DMS 273 (cell line): ENCODE results near the gene SPEM2.

ENCODE experiments used
- DNase-seq: peaks from one replicate; lab custom pipeline; 2025; ENCODE audit not compliant: unreplicated experiment; lab: John Stamatoyannopoulos, UW

SPEM2 gene

DNA sequence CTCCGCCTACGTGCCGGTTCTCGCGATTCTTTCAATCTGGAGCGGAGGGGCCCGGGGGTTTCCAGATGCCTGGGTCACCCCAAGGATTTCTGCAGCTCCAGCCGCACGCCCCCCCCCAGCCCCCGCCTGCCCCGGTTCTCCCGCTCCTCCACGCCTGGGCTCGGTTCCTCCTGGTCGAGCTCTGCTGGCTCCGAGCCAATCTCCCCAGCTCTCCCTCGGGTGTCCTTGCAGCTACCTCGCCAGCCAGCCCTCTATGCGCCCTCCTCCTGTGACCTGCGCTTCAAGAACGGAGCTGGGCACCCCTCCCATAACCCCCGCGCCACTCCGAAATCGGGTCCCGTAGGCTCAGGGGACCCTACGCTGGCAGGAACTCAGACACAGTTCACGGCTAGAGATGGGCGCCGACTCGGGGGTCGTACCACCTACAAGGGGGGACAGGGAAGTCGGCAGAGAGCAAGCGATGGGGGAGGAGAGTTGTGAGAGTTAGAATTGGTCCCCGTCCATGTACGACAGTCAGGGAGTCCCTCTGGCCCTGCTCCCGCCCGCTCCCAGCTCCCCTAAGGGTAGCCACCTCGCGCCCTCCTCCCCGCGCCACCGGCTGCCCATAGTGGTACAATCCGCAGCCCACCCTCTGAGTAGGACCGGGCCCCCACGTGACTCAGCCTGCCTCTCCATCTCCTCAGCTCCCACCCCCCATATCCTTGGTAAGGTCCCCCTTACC, 14.9 kb downstream of the SPEM2 start:
- peak; percentile 78 for DNase-seq

DNA sequence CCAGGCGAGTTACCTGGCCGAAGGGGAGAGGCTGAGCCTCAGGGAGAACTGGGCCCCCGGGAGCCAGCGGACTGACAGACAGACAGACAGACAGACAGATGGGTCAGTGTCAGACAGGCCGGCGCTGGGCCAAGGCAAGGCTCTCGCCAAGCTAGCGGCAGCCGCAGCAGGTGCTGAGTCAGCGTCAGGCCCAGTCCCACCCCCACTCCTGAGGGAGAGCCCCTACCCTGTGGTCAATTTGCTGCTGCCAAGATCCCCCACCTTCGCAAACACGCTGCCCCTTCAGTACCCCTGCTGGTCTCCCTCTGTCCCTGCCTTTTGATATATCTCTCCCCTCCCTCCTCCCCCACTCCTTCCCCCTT, 15.4 kb downstream of the SPEM2 start:
- DNase-seq = peak; percentile 78

DNA sequence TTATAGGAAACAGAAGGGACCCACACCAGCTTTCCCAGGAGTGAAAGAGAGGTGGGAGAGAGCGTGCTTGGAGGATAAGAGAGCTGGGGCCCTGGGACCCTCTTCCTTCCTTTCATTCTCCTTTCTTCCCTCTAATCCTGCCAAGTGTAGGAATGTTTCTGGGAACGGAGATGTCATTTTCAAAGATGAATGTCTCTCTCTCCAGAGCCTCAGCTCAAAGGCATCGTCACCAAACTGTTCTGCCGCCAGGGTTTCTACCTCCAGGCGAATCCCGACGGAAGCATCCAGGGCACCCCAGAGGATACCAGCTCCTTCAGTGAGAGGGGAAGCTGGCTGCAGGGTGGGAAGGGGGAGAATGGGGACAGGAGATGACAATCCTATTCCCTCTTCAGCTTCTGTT, 15.8 kb downstream of the SPEM2 start:
- DNase-seq = peak; percentile 47

DNA sequence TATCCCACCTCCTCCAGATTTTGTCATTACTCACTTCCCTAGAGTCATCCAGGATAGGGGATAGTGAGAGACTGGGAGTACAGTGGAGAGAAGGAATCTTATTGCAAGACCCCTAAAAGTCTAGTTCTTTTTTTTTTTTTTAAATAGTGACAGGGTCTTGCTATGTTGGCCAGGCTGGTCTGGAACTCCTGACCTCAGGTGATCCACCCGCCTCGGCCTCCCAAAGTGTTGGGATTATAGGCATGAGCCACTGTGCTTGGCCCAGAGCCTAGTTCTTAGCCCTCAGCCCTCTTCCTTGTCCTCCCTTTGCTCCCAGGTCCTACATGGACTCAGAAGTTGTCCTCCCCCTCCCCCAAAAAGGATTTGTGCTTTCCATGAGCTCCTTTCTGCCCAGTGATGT, 16.7 kb downstream of the SPEM2 start:
- no peak for DNase-seq

DNA sequence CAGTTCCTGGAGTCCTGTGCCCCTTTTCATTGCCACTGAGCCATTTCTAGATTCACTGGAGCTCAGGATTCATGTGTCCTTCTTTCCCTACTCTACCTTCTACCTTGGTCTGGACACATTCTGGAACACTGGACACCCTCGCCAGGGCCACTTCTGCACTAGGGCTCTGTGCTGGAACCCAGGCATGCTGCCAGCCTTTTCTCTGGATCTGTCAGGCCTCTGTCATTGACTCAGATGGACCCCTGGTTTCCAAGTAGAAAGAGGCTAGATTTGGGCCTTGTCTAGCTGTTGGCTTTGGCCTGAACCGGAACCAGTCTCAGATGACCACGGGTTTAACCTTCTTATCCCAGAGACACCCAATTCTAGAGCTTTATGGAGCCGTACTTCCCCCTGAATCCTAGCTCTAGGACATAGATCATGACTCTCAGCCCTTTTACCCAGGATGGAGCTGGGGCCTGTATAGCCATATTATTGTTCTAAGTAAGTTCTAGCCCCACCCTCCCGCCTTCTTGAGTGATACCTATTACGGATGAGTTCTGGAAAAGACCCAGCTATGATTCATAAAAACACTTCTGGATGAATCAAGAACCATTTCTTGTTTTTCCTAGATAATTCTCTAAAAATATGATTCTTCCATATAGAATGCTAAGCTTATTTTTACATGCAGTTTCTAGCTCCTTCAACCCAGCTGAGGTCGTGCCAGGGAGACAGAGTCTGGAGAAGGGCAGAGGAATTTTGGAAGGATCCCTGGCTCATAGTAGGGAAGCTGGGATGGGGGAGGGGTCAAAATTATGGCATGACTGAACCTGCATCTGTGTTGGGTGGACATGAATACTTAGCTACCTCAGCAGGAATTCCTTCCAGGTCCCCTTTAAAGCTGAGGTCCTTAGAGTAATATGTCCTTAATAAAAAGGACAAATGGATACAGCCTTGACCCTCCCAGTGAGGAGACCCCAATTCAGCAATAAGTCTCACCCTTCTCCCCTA, 18.4 kb downstream of the SPEM2 start:
- no peak for DNase-seq

DNA sequence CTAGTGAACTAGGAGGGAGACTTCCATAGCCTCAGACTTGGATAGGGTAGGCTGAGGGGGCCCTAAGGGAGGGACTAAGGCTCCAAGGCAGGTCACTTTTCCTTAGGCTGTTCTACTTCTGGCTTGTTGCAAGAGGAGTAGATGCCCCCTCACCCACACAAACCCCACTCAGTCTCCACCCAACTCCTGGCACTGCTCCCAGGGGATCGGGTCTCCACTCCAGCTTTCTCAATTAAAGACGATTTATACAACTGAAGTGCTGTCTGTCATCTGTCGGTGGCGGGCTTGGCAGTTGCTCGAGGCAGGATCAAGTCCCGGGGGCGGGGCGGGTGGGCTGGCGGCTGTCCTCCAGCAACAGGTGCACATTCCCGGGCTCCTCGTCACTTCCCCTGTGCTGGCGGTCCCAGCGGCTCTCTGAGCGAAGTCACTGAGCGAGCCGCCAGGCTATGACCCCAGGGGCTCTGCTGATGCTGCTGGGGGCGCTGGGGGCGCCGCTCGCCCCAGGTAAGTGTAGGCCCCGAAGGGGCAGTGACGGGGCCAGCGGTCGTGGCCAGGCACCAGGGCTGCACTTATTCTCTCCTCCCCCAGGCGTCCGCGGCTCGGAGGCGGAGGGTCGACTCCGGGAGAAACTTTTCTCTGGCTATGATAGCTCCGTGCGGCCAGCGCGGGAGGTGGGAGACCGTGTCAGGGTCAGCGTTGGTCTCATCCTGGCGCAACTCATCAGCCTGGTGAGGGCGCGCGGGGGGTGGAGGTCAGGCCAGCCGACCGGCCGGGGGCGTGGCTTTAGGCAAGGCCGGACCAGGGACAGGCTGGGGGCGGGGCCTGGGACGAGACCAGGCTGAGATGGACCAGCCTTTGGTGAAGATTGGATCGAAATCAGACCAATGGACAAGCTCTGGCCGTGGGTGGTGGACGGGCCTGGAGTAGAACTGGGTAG, 19.5 kb downstream of the SPEM2 start, which contains the start of gene CHRNB1:
Gene CHRNB1 (plus strand): TSS at position 380 of the 937 bp plus-strand sequence. CDS start 67 bp downstream, at position 447.
- peak; percentile 49 for DNase-seq

DNA sequence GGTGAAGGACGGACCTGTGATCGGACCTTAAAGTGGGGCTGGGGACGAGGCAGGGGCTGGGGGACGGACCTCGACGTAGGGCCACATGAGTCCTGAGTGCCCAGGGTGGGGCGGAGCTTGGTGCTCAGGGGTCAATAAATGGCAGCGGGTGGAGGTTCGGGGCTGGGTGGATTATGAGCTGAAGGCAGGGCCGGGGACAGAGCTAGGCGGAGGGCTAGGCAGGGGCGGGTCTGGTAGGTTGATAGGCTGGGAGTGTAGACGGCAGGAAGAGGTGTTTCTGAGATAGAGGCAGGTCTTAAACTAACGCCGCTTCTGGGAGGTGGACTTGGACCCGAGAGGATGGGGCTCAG, 20.2 kb downstream of the SPEM2 start:
- DNase-seq = no peak

DNA sequence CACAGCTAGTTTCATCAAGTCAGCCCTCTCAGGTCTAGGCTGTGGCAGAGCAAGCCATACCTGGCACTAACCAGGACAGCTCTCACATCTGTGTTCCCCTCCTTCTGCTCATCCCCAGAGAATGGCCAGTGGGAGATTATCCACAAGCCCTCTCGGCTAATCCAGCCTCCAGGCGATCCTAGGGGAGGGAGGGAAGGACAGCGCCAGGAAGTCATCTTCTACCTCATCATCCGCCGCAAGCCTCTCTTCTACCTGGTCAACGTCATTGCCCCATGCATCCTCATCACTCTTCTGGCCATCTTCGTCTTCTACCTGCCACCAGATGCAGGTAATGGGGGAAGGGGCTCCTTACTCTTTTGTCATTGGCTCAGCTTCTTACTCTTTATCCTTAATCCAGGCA, 23.0 kb downstream of the SPEM2 start:
- DNase-seq = no peak

DNA sequence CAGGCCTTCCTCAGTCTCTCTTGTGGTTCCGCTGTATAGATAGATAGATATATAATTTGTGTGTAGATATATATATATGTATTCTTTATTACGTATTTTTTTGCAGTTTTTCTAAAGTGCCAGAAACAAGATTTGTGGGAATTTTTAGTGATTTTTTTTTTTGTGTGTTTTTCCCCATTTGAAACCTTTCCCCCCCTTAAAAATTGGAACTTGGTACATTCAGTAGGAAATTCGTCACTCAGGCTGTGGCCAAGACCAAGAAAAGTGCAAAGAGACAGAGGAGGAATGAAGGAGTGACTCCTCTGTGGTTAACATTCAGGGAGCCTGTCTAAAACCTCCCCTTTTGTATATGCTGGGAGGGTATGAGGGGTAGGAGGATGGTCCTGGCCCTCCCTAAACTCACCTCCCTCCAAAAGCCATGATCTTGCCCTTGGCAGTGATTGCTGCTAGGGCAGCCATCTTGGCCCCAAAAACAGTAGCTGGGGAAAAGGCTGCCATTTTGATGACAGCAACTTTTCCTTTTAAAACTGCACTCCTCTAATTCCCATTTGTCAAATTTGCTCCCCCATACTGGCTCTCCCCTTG, 34.6 kb downstream of the SPEM2 start:
- no peak for DNase-seq

DNA sequence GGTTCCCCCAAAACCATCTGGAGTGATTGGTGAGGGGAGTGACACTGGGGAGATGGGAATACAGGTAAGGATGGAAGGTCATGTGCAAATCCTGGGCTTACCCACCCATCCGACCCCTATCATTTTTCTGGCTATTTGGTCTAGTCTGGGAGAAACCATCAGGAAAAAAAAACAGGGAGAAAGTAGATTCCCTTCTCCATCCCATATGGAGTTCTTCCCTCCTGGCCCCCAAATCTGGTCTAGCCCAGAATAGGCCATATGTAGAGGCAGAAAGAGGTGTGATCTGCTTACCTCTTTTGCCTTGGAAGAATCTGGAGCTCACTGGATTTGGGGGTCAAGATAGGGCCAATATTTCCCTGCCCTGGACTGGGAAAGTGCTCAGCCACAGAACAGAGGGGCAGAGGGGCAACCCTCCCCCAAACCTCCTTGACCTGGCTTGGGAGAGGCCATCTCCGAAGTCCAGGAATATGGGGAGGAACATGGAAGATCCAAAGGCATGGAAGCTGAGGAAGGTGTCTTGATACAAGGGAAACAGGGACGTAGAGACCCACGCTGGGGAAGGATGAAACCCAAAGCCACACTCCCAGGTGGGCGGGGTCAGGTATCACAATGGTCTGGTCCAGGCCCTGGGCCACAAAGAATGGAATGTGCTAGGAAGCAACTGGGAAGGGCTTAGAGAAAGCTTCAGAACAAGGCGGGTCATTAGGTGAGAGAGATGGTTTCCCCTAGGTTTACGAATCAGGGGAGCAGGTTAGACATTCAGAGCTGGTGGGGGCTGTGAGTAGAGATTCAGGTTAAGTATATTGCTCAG, 35.6 kb downstream of the SPEM2 start:
- DNase-seq = no peak

DNA sequence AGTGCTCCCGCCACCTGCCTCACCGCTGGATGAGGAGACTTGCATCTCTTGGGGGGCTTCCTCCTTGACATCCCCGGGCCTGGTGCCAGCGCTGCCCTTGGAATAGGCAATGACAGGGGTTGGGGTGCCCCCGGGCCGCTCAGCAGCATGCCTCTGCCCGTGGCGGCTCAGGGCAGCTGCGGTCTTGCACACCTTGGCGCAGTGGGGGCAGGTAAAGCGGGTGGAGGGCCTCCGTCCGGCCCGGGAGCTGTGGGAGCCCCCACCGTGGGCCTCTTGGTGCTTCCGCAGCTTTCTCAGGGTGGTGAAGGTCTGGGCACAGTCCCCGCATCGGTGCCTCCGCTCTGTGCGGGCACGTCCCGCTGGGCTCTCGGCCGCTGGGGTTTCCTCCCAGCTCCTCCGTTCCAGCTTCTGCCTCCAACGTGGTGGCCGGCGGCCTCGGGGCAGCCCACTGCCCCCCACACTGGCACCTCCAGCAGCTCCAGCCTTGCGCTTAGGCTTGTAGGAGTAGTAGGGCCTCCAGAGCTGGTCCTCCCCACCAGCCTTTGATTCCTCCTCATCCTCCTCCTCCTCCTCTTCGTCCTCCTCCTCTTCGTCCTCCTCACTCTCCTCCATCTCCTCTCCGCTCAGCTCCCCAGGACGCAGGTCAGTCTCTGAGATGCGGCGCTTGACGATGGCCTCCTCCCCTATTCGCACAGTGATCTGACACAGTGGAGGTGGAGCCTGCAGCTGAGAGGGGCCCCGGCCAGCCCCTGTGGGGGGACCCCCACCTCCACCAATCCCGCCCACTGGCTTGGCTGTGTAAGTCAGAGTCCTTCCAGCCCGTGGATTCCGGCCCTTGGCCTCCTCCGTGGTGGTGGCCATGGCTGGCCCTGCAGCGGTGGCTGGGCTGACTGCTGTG, 37.3 kb downstream of the SPEM2 start:
- DNase-seq = no peak

DNA sequence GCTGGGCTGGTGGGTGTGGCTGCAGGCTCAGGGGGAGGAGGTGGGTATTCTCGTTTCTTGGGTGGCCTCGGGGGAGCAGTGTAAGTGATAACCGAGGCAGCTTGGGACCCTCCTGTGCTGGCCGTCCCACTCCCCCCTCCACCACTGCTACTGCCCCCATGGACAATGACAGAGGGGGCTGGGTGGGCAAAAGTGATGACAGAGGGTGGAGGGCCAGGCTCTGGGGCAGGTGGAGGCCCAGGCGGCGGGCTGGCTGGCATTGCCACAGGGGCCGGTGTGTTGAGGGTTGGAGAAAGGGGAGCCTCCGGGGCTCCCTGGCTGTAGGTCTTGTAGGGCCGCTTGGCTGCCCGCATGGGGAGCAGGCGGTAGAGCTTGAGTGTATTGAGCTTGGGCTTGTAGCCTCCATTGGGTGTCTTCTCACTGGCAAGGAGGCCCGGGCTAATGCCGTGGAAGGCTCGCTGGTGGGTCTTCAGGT, 38.0 kb downstream of the SPEM2 start:
- no peak for DNase-seq

DNA sequence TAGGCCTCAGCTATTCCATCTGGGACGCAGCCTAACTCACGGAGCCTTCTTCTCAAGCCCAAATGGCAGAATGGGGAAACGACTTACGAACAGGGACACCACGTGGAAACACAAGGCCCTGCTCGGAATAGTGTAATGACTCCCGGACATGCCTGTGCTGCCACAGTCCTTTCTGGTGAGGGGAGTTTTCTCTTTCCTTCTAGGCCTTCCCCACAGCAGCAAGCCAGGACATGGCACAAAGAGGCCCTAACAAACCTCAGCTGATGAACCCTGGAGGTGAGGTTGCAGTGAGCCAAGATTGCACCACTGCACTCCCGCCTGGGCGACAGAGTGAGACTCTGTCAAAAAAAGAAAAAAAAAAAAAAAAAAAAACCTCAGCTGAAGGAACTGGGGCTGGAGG, 38.7 kb downstream of the SPEM2 start:
- DNase-seq = no peak

DNA sequence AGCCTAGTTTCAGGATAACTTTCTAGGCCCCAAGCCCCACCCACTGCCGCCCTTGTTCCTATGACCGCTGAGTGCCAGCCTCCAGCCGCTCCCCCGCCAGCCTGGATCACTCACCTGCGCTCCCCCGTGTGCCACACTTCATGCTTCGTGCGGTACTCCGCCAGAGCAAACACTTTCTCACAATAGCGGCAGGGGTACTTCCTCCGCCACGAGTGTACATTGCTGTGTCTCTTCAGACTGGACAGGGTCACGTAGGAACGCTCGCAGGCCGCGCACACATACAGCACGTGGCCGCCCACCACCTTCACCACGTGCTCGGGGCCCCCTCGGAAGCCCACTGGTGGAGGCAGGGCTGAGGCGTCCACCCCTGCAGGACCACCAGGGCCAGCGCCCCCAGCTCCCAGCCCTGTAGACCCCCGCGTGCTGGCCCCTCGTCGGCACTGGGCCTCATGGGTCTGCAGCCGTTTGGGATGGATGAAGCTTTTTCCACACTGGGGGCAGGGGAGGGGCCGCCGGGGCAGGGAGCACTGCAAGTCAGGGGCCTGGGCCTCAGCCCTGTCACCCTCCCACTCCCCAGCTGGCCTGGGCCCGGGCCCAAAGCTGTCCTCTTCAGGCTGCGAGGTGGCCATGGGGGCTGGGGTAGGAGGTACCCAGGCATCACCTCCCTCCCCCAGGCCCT, 40.3 kb downstream of the SPEM2 start:
- no peak for DNase-seq

DNA sequence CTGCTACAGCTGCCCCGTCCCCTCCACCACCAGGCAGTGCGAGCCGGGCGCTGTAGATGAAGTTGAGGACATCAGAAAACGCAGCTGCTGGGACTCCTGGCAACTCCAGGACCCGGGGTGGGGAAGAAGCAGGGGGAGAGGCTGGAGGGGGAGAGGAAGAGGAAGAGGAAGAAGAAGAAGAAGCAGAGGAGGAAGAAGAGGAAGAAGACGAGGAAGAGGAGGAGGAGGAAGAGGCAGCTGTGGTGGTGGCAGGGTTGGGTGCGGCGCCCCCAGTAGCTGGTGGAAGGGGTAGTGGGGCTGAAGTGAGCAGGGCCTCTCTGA, 40.9 kb downstream of the SPEM2 start:
- no peak for DNase-seq

DNA sequence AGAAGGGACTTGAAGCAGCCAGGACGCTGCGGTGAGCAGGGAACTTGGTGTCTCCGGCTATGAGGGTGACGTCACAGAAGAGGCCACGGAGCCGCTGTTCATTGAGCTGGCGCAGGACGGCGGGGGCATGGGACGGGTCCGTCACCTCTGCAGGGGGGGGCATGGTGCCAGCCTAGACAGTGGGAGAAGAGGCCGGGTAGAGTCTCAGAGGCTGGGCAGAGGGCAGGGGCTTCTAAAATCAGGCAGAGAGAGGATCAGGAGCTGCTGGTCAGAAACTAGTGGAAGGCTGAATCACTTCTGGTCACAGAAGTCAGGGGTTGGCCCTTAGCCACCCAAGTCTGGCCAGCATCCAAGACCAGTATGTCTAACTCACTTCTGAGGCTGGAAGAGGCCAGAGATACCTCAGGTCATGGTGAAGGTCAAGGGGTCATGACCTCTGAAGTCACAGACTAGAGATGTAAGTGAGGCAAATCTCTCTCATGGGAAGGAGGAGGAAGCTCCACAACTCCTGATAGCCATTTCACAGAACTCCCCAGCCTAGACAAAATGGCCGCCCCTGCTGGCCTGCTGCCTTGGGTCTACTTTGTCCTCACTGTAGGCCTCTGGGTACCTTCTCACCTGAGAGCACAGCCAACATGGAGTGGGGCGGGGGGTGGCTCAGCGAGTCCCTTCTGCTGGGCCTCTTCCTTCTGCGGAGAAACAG, 41.4 kb downstream of the SPEM2 start:
- peak; percentile 35 for DNase-seq

DNA sequence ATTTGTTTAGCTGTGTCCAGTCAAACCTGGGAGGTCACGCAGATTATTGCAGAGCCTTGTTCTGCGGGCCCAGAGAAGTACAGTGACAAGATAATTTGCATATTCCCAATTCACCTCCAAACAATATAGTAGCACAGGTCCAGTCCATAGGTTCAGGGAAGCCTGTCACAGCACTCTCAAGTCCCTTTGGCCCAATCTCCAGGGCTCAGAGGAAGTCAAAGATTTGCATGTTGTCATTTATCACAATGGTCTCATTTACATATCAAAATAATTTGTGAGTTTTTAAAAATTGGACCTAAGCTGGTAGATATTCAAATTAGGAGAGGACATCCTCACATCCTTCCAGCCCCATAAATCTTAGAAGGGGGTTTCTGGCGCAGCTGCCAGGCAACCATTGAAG, 42.1 kb downstream of the SPEM2 start:
- no peak for DNase-seq

DNA sequence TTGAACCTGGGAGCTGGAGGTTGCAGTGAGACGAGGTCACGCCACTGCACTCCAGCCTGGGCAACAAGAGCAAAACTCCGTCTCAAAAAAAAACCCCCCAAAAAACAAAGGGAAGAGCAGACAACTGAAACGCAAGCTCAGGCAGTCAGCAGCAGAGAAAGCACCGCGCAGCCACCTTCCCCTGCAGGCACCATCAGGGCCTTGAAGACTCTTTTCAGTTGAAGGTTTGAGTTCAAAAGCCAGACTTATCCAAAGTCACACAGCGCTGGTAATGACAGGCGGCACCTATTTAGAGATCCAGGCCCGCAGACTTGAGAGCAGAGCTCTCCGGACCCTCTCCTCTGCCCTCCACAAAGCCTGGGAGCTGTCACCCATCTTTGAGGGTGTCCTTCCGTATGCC, 42.9 kb downstream of the SPEM2 start:
- DNase-seq = no peak
